ENCODE measurements around the gene KLHDC3.
"Not testable (repeated sequence)": the region's sequence is repeated elsewhere in the genome, so short reads cannot be mapped to it uniquely, and the experiment has no call there.

Gene KLHDC3

GRCh38 chr6:42988486-42989020, 25.5 kb upstream of the KLHDC3 start:
- Histone ChIP-seq H3K4me2 (ENCODE audit: low read length) (no peak overlapping the region), H3K9ac (no peak overlapping the region), H3K4me3 (ENCODE audit: low read depth, low read length) (no peak overlapping the region), H3K36me3 (ENCODE audit: control insufficient read depth, insufficient read depth, low read length) (no peaks in the 10 kb centered on the region), H3K27me3 (ENCODE audit: control insufficient read depth, insufficient read depth, low read length) (no peaks in the 10 kb centered on the region), H3K79me2 (peaks cover 16% of the 10 kb centered on the region), H3K9me3 (ENCODE audit: control insufficient read depth, low read length) (no peaks in the 10 kb centered on the region), H2AFZ (no peak overlapping the region), H3K27ac (no peak overlapping the region), H3K4me1 (peaks cover 16% of the 10 kb centered on the region)
- TF ChIP-seq CTCF (IDR thresholded peaks at IDR 0.05) = no peak

- H3K4me3 ChIP-seq (ENCODE audit: low read depth, low read length) = no peak overlapping the region
- H3K9ac ChIP-seq = no peak overlapping the region
- no peaks in the 10 kb centered on the region for H3K9me3 ChIP-seq (ENCODE audit: control insufficient read depth, low read length)
- no peaks in the 10 kb centered on the region for H3K27me3 ChIP-seq (ENCODE audit: control insufficient read depth, insufficient read depth, low read length)
- TF ChIP-seq CTCF (IDR thresholded peaks at IDR 0.05) = no peak
- peaks cover 12% of the 10 kb centered on the region for H3K4me1 ChIP-seq
- H2AFZ ChIP-seq = no peak overlapping the region
- H3K27ac ChIP-seq = no peak overlapping the region
- peaks cover 15% of the 10 kb centered on the region for H3K79me2 ChIP-seq
- H3K36me3 ChIP-seq (ENCODE audit: control insufficient read depth, insufficient read depth, low read length) = no peaks in the 10 kb centered on the region
- H3K4me2 ChIP-seq (ENCODE audit: low read length) = no peak overlapping the region
Measured at GRCh38 chr6:42989923-42990322, 24.1 kb upstream of the KLHDC3 start.

- Histone ChIP-seq H3K9ac (no peak overlapping the region), H3K9me3 (ENCODE audit: control insufficient read depth, low read length) (no peaks in the 10 kb centered on the region), H3K36me3 (ENCODE audit: control insufficient read depth, insufficient read depth, low read length) (no peaks in the 10 kb centered on the region), H3K27ac (no peak overlapping the region), H2AFZ (no peak overlapping the region), H3K4me2 (ENCODE audit: low read length) (no peak overlapping the region), H3K4me3 (ENCODE audit: low read depth, low read length) (no peak overlapping the region), H3K79me2 (peaks cover 7% of the 10 kb centered on the region), H3K27me3 (ENCODE audit: control insufficient read depth, insufficient read depth, low read length) (no peaks in the 10 kb centered on the region), H3K4me1 (no peaks in the 10 kb centered on the region)
- no peak for TF ChIP-seq CTCF (IDR thresholded peaks at IDR 0.05)
Measured at GRCh38 chr6:42993445-42993844, 20.6 kb upstream of the KLHDC3 start.

- H3K4me3 ChIP-seq (ENCODE audit: low read depth, low read length) = no peak overlapping the region
- no peak overlapping the region for H3K9ac ChIP-seq
- H3K79me2 ChIP-seq = peaks cover 14% of the 10 kb centered on the region
- H3K27ac ChIP-seq = no peak overlapping the region
- H3K4me1 ChIP-seq = no peaks in the 10 kb centered on the region
- no peaks in the 10 kb centered on the region for H3K9me3 ChIP-seq (ENCODE audit: control insufficient read depth, low read length)
- no peaks in the 10 kb centered on the region for H3K27me3 ChIP-seq (ENCODE audit: control insufficient read depth, insufficient read depth, low read length)
- no peak for TF ChIP-seq CTCF (IDR thresholded peaks at IDR 0.05)
- no peak overlapping the region for H2AFZ ChIP-seq
- no peaks in the 10 kb centered on the region for H3K36me3 ChIP-seq (ENCODE audit: control insufficient read depth, insufficient read depth, low read length)
- H3K4me2 ChIP-seq (ENCODE audit: low read length) = no peak overlapping the region
Measured at GRCh38 chr6:42996513-42996912, 17.5 kb upstream of the KLHDC3 start.

- not testable (repeated sequence) for H3K9me3 ChIP-seq (ENCODE audit: control insufficient read depth, low read length); H3K4me3 ChIP-seq (ENCODE audit: low read depth, low read length); H3K4me1 ChIP-seq; H3K4me2 ChIP-seq (ENCODE audit: low read length); H3K36me3 ChIP-seq (ENCODE audit: control insufficient read depth, insufficient read depth, low read length); H3K9ac ChIP-seq; H3K27ac ChIP-seq; H3K27me3 ChIP-seq (ENCODE audit: control insufficient read depth, insufficient read depth, low read length); H2AFZ ChIP-seq
- H3K79me2 ChIP-seq = peaks cover 17% of the 10 kb centered on the region
Measured at GRCh38 chr6:42998205-42998604, 15.8 kb upstream of the KLHDC3 start.

Measured in parathyroid adenoma (tissue), 2 donors.